OCI-LY1 (cell line): ENCODE measurements around the gene CDC7.

Experiments
- H2AFZ ChIP-seq: fragments of 200-600 bp; sonication (generic), shearing (Covaris generic); 2 replicates; pipeline ENCODE4 v1.6.0; 2014; ENCODE audit warnings: antibody characterized with exemption, mild to moderate bottlenecking, low read length
- H3F3A ChIP-seq: fragments of 200-600 bp; sonication (generic), shearing (Covaris generic); 2 replicates; pipeline ENCODE4 v1.6.0; 2014; ENCODE audit warnings: mild to moderate bottlenecking, antibody characterized with exemption, low read length, moderate library complexity; ENCODE audit not compliant: insufficient read depth
- H3K27ac ChIP-seq: fragments of 200-600 bp; sonication (generic); 2 replicates; pipeline ENCODE4 v1.5.1; 2014; ENCODE audit warnings: low read length, mixed run types, mild to moderate bottlenecking, low read depth; ENCODE audit not compliant: poor library complexity, severe bottlenecking
- H3K27me3 ChIP-seq: fragments of 200-600 bp; sonication (generic); 2 replicates; pipeline ENCODE4 v1.6.0; 2014; ENCODE audit warnings: antibody characterized with exemption, mild to moderate bottlenecking, low read length, moderate library complexity; ENCODE audit not compliant: insufficient read depth
- H3K36me3 ChIP-seq: fragments of 200-600 bp; sonication (generic); 2 replicates; pipeline ENCODE4 v1.6.1; 2014; ENCODE audit warnings: mild to moderate bottlenecking, antibody characterized with exemption, low read length, moderate library complexity, mixed read lengths; ENCODE audit not compliant: insufficient read depth
- H3K4me1 ChIP-seq: fragments of 200-600 bp; sonication (generic); 2 replicates; pipeline ENCODE4 v1.5.1; 2014; ENCODE audit warnings: mild to moderate bottlenecking, low read length, moderate library complexity; ENCODE audit not compliant: insufficient read depth, severe bottlenecking
- H3K4me2 ChIP-seq: fragments of 200-600 bp; sonication (generic), shearing (Covaris generic); 2 replicates; pipeline ENCODE4 v1.6.1; 2014; ENCODE audit warnings: low read length
- H3K4me3 ChIP-seq: fragments of 200-600 bp; sonication (generic); 2 replicates; pipeline ENCODE4 v1.5.1; 2014; ENCODE audit warnings: low read length, low read depth, mild to moderate bottlenecking, mixed read lengths; ENCODE audit not compliant: poor library complexity, severe bottlenecking
- H3K79me2 ChIP-seq: fragments of 200-600 bp; shearing (Covaris generic); 2 replicates; pipeline ENCODE4 v1.6.1; 2016; ENCODE audit warnings: mixed run types, low read length, mixed read lengths; ENCODE audit not compliant: insufficient read depth
- H3K9ac ChIP-seq: fragments of 200-600 bp; sonication (generic), shearing (Covaris generic); 2 replicates; pipeline ENCODE4 v1.6.1; 2014; ENCODE audit warnings: mild to moderate bottlenecking, low read length, mixed read lengths
- H3K9me2 ChIP-seq: fragments of 200-600 bp; sonication (generic), shearing (Covaris generic); 2 replicates; pipeline ENCODE4 v1.6.1; 2014; ENCODE audit warnings: low read depth, mild to moderate bottlenecking, low read length, mixed read lengths
- H3K9me3 ChIP-seq: fragments of 200-600 bp; shearing (Covaris generic); 2 replicates; pipeline ENCODE4 v1.6.1; 2014; ENCODE audit warnings: low read length, mixed read lengths
- H4K20me1 ChIP-seq: fragments of 200-600 bp; sonication (generic), shearing (Covaris generic); 2 replicates; pipeline ENCODE4 v1.6.0; 2016; ENCODE audit warnings: mild to moderate bottlenecking, low read length; ENCODE audit not compliant: insufficient read depth
- EZH2 ChIP-seq: fragments of 200-600 bp; sonication (generic), shearing (Covaris generic); IDR thresholded peaks from 2 replicates; pipeline ENCODE4 v1.8.0; 2017; ENCODE audit warnings: borderline replicate concordance, mixed run types, mild to moderate bottlenecking, antibody characterized with exemption, low read length, moderate library complexity, mixed read lengths
- TF ChIP-seq, protein P1 (sequence below): fragments of 200-600 bp; sonication (generic), shearing (Covaris generic); IDR thresholded peaks from 2 replicates; pipeline ENCODE4 v1.5.1; 2017; ENCODE audit warnings: mild to moderate bottlenecking, antibody characterized with exemption, low read length, moderate library complexity, mixed read lengths

CDC7 gene

DNA sequence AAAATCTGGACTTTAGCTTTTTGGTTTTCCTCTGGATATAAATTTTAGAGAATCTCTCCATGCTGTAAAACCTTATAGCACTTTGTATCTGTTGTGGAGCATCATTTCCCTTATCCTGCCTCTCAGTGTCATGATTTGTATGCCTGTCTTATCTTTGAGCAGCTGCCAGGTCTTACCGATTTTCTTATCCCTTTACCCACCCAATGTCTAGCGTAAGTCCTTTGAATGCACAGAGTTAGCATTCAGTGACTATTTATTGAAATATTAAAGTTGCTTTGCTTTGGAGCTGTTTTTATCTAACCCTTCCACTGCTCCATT, 37.3 kb downstream of the CDC7 start:
- Histone ChIP-seq H3K9me2 (no peaks in the 10 kb centered on the region), H3K27ac (no peak overlapping the region), H3F3A (no peaks in the 10 kb centered on the region), H3K79me2 (no peaks in the 10 kb centered on the region), H3K36me3 (no peaks in the 10 kb centered on the region), H3K27me3 (no peaks in the 10 kb centered on the region), H3K4me2 (no peak overlapping the region), H3K9ac (no peak overlapping the region), H3K4me3 (no peak overlapping the region), H3K9me3 (no peaks in the 10 kb centered on the region), H2AFZ (no peak overlapping the region), H4K20me1 (no peaks in the 10 kb centered on the region), H3K4me1 (no peaks in the 10 kb centered on the region)
- TF ChIP-seq, protein P1, sequence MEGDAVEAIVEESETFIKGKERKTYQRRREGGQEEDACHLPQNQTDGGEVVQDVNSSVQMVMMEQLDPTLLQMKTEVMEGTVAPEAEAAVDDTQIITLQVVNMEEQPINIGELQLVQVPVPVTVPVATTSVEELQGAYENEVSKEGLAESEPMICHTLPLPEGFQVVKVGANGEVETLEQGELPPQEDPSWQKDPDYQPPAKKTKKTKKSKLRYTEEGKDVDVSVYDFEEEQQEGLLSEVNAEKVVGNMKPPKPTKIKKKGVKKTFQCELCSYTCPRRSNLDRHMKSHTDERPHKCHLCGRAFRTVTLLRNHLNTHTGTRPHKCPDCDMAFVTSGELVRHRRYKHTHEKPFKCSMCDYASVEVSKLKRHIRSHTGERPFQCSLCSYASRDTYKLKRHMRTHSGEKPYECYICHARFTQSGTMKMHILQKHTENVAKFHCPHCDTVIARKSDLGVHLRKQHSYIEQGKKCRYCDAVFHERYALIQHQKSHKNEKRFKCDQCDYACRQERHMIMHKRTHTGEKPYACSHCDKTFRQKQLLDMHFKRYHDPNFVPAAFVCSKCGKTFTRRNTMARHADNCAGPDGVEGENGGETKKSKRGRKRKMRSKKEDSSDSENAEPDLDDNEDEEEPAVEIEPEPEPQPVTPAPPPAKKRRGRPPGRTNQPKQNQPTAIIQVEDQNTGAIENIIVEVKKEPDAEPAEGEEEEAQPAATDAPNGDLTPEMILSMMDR, result no peak

- no peaks in the 10 kb centered on the region for H3K36me3 ChIP-seq
- no peaks in the 10 kb centered on the region for H3K4me1 ChIP-seq
- no peaks in the 10 kb centered on the region for H3K79me2 ChIP-seq
- no peak overlapping the region for H3K9ac ChIP-seq
- H3K4me2 ChIP-seq, result no peak overlapping the region
- H3K27me3 ChIP-seq, result no peaks in the 10 kb centered on the region
- no peak overlapping the region for H2AFZ ChIP-seq
- no peaks in the 10 kb centered on the region for H3K9me3 ChIP-seq
- H3F3A ChIP-seq, result no peaks in the 10 kb centered on the region
- H4K20me1 ChIP-seq, result no peaks in the 10 kb centered on the region
- H3K27ac ChIP-seq, result no peak overlapping the region
- H3K4me3 ChIP-seq, result no peak overlapping the region
- H3K9me2 ChIP-seq, result no peaks in the 10 kb centered on the region
- TF ChIP-seq, protein P1, result no peak
- no peak for TF ChIP-seq EZH2
These were observed 40.3 kb downstream of the CDC7 start for GRCh38 chr1:91540910-91541309.

DNA sequence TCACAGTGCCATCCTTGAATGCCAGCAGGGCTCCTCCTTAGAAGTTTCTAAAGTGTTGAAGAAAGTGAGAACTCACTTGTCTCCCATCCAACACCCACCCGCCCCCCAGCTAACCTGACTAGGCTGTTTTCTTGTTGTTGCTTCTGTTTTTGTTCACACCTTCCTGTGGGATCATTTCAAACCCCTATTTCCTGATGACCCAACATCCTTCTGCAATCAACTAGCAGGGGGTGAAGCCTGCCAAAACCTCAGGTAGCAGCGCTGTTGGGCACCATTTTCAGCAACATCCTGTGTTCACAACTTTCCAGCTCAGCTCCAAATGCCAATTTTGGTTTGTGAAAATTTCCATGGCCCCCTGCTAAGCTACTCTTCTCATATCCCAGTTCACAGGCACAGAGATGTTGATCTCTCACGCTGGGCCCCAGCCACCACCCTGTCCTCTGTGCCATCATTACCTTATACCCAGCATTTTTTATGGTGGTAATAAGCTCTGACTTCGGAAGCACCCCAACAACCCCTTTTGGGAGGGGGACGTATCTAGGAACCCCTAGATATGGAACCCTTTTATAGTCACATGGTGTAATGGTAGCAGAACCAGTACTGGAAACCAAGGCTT, 41.4 kb downstream of the CDC7 start:
- Histone ChIP-seq H3K79me2 (no peaks in the 10 kb centered on the region), H3K9ac (no peak overlapping the region), H4K20me1 (no peaks in the 10 kb centered on the region), H3K4me2 (no peak overlapping the region), H3K4me1 (no peaks in the 10 kb centered on the region), H3F3A (no peaks in the 10 kb centered on the region), H3K27ac (no peak overlapping the region), H3K36me3 (no peaks in the 10 kb centered on the region), H3K27me3 (no peaks in the 10 kb centered on the region), H3K9me2 (no peaks in the 10 kb centered on the region), H2AFZ (no peak overlapping the region), H3K9me3 (no peaks in the 10 kb centered on the region), H3K4me3 (no peak overlapping the region)
- TF ChIP-seq EZH2, result no peak
- TF ChIP-seq, protein P1, result no peak
